Osteoblast (primary cell): ENCODE measurements around the gene SLC30A2. TPM values are rescaled to one million over a fixed set of nuclear protein-coding genes. Genes with fewer than 3 reads are reported as not detected.

Experiments
- DNase-seq: peaks from one replicate; pipeline ENCODE4 v3.0.0; 2011; ENCODE audit warnings: low spot score, mixed read lengths; ENCODE audit not compliant: insufficient read length; ENCODE audit errors: missing footprints
- H2AFZ ChIP-seq: 2 replicates; pipeline ENCODE4 v1.6.0; 2011; ENCODE audit warnings: mild to moderate bottlenecking, low read length
- H3K27ac ChIP-seq: 2 replicates; pipeline ENCODE4 v1.5.1; 2011; ENCODE audit warnings: mild to moderate bottlenecking, low read depth, low read length, moderate library complexity
- H3K27me3 ChIP-seq: 2 replicates; pipeline ENCODE4 v1.6.0; 2012; ENCODE audit warnings: mild to moderate bottlenecking, control low read depth, inconsistent platforms, low read length, moderate library complexity; ENCODE audit not compliant: insufficient read depth
- H3K36me3 ChIP-seq: 2 replicates; pipeline ENCODE4 v1.5.1; 2011; ENCODE audit warnings: mild to moderate bottlenecking, low read length, control low read depth, moderate library complexity; ENCODE audit not compliant: insufficient read depth
- H3K4me1 ChIP-seq: 2 replicates; pipeline ENCODE4 v1.5.1; 2011; ENCODE audit warnings: mild to moderate bottlenecking, low read length, control low read depth, moderate library complexity; ENCODE audit not compliant: insufficient read depth
- H3K4me2 ChIP-seq: 2 replicates; pipeline ENCODE4 v1.6.0; 2011; ENCODE audit warnings: mild to moderate bottlenecking, low read length; ENCODE audit not compliant: insufficient read depth
- H3K4me3 ChIP-seq: fragments of 200-600 bp; sonication (generic); 3 replicates; pipeline ENCODE4 v1.5.1; 2012; ENCODE audit warnings: mild to moderate bottlenecking, low read length, inconsistent platforms; ENCODE audit not compliant: insufficient read depth
- H3K79me2 ChIP-seq: 2 replicates; pipeline ENCODE4 v1.6.0; 2012; ENCODE audit warnings: mild to moderate bottlenecking, low read length, control low read depth, inconsistent platforms; ENCODE audit not compliant: insufficient read depth
- H3K9me3 ChIP-seq: 2 replicates; pipeline ENCODE4 v1.5.1; 2011; ENCODE audit warnings: low read depth, low read length, control low read depth
- H4K20me1 ChIP-seq: 2 replicates; pipeline ENCODE4 v1.6.0; 2012; ENCODE audit warnings: mild to moderate bottlenecking, low read length, control low read depth; ENCODE audit not compliant: insufficient read depth
- CTCF ChIP-seq: IDR thresholded peaks from 2 replicates; pipeline ENCODE4 v1.5.1; 2011; ENCODE audit warnings: mild to moderate bottlenecking, low read depth, low read length, moderate library complexity; ENCODE audit errors: extremely low read depth
- total RNA-seq: library from RNA; depleted of rRNA; stranded (reverse); fragments of >200 nt; gene quantifications from 2 replicates; pipeline ENCODE4 v1.2.3, GENCODE V29; 2012

Gene SLC30A2
- total RNA-seq, 1 donor = not detected

GRCh38 chr1:26079960-26080814, 34.3 kb upstream of the SLC30A2 start:
- Histone ChIP-seq H3K4me3 (no peak overlapping the region), H3K4me2 (no peak overlapping the region), H3K9me3 (no peaks in the 10 kb centered on the region), H3K79me2 (no peaks in the 10 kb centered on the region), H4K20me1 (no peaks in the 10 kb centered on the region), H2AFZ (no peak overlapping the region), H3K27ac (no peak overlapping the region), H3K36me3 (no peaks in the 10 kb centered on the region), H3K27me3 (peaks cover 21% of the 10 kb centered on the region), H3K4me1 (peaks cover 3% of the 10 kb centered on the region)
- no peak for DNase-seq
- no peak for TF ChIP-seq CTCF

GRCh38 chr1:26079178-26079563, 33.3 kb upstream of the SLC30A2 start:
- H2AFZ ChIP-seq = no peak overlapping the region
- no peak for DNase-seq
- H3K4me2 ChIP-seq = no peak overlapping the region
- no peak overlapping the region for H3K4me3 ChIP-seq
- H3K4me1 ChIP-seq = peaks cover under 1% of the 10 kb centered on the region
- TF ChIP-seq CTCF = no peak
- H3K79me2 ChIP-seq = no peaks in the 10 kb centered on the region
- peaks cover 15% of the 10 kb centered on the region for H3K27me3 ChIP-seq
- no peak overlapping the region for H3K27ac ChIP-seq
- no peaks in the 10 kb centered on the region for H3K36me3 ChIP-seq
- no peaks in the 10 kb centered on the region for H4K20me1 ChIP-seq
- H3K9me3 ChIP-seq = no peaks in the 10 kb centered on the region

GRCh38 chr1:26078286-26079177, 32.6 kb upstream of the SLC30A2 start:
- Histone ChIP-seq H3K9me3 (no peaks in the 10 kb centered on the region), H3K4me2 (no peak overlapping the region), H4K20me1 (no peaks in the 10 kb centered on the region), H3K79me2 (no peaks in the 10 kb centered on the region), H3K27me3 (peaks cover 19% of the 10 kb centered on the region), H3K4me3 (no peak overlapping the region), H2AFZ (no peak overlapping the region), H3K4me1 (no peaks in the 10 kb centered on the region), H3K27ac (no peak overlapping the region), H3K36me3 (no peaks in the 10 kb centered on the region)
- no peak for DNase-seq
- no peak for TF ChIP-seq CTCF

- Histone ChIP-seq H3K4me2 (no peak overlapping the region), H3K27me3 (peaks cover 29% of the 10 kb centered on the region), H3K4me1 (no peaks in the 10 kb centered on the region), H3K9me3 (no peaks in the 10 kb centered on the region), H4K20me1 (no peaks in the 10 kb centered on the region), H3K4me3 (no peak overlapping the region), H2AFZ (no peak overlapping the region), H3K27ac (no peak overlapping the region), H3K79me2 (no peaks in the 10 kb centered on the region), H3K36me3 (no peaks in the 10 kb centered on the region)
- no peak for TF ChIP-seq CTCF
- DNase-seq = no peak
Measured at GRCh38 chr1:26077524-26077923, 31.6 kb upstream of the SLC30A2 start.
